ENCODE measurements around the gene NUDT14.

Gene NUDT14

DNA sequence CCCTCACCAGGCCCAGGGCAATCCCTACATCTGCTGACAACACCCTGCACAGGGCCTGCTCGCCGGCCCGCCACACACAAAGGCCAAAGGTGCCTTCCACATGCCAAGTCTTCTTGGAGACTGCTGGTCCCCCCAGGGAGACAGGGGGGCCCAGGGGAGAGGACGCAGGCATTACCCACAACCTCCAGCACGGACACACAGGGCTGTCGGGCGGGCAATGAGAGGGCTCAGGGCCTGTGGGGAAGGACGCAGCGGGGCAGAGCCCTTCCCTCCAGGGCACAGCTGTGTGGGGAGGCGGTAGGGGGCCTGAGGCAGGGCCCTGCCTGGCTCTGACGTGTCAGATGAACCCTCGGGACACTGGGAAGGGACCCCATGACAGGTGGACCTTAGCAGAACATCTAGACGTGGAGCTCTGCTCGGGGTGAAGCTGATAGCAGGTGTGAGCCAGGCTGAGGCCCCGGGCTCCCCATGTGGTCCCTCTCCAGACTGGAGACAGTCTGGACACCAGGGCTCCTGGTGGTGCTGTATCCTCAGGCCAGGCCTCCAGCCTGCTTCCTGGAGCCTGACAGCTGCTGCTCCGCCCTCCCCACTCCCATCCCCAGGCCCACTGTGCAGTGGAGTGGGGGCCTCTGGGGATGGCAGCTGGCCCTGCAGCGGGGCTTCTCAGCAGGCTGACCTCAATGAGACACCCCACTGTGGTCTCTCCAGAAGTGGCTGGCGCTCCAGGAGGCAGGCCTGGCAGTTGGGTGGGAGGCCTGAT lies 31.6 kb upstream of the NUDT14 start:
- in situ Hi-C loops (cut with MboI; ENCODE audit: low sequenced_read_pairs), result no loop called here

DNA sequence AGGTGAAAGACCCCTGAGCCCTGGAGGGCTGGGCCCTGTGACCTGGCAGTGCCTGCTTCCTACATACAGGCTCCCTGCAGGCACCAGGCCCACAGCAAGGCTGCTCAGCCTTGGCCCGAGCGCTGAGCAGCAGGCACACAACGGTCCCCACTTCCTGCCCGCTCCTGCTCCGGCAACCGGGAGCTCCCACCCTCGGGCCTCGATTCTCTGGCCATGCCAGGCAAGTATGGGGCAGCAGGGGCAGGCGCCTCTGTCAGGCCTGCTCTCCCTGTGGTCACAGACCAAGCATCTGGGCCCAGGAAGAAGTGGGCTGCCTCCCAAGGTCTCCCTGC lies 30.6 kb upstream of the NUDT14 start:
- in situ Hi-C loops (cut with MboI; ENCODE audit: low sequenced_read_pairs), result no loop called here

DNA sequence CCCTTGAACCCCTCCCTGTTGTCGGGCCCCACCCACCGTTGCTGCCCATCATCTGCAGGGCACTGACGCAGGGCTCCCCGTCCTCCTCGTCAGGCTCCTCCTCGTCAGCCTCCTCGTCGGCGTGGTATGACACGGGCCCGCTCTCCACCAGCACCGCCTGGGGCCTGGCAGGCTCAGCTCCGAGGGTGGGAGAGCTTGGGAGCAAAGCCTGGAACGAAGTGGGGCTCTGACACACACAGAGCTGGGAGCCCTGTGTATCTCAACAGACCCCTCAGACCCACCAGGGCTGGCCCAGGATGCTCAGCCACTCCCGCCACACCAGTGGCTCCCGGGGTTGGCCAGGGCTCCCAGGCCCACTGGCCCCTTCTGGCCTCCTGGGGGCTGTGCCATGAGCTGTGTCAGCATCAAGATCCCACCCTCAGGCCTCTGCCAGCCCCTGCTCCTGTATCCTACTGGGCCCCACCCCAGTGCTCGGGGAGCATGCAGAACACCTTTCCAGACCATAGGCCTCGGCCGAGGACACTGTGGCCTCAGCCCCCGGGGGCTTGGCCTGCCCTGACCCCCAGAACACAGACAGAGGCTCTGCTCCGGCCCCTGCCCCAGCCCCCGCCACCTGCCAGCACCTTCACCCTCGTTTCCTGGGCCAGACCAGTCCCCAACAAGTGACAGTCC lies 30.1 kb upstream of the NUDT14 start:
- in situ Hi-C loops (cut with MboI; ENCODE audit: low sequenced_read_pairs), result no loop called here

DNA sequence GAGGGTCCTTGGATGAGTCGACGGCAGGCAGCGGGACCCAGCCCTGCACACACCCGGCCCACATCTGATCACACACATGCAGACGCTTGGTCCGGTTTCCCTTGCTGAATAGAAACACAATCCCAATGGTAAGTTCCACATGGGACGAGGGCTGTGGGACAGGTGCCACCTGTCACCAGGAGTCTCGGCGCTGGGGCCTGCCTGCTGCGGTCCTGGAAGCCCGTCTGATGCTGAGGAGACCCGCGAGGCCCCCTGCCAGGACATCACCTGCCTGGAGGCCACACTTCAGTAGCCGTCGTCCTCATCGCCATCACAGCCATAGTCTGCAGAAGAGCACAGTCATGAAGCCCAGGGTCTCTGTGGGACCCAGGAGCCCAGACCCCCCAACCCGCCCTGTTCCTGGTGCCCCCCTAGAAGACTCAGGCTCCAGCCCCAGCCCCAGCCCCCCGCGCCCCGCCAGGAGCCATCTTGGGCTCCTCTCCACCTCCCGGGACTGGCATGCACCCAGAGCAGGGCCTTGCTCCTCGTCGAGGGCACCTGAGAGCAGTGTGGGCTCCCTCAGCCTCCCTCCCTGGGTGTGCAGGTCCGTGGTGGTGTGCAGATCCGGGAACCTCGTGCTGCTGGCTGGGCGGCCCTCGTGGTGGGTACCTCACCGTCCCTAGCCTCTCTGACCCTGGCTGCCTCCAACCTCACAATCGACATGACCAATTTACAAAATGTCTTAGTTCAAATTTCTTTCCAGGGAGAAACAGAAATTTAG lies 29.3 kb upstream of the NUDT14 start:
- in situ Hi-C loops (cut with MboI; ENCODE audit: low sequenced_read_pairs), result no loop called here

DNA sequence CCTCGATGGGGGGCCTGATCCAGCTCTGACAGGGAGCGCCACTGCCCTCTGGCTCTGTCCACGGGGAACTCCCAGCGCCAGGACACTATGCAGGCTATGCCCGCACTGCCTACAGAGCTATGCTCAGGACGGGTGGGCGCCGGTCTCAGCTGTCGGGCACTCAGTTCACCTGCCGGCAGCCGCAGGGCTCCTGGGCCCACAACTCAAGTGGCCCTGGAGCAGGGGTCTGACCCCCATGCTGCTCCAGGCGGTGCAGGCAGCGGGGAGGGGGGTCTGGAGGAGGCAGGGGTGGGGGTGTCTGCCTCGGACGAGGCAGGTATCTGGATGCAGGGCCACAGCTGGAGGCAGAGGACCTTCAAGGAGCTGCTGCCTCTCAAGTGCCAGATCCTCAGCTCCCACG lies 28.5 kb upstream of the NUDT14 start:
- in situ Hi-C loops (cut with MboI; ENCODE audit: low sequenced_read_pairs), result no loop called here

DNA sequence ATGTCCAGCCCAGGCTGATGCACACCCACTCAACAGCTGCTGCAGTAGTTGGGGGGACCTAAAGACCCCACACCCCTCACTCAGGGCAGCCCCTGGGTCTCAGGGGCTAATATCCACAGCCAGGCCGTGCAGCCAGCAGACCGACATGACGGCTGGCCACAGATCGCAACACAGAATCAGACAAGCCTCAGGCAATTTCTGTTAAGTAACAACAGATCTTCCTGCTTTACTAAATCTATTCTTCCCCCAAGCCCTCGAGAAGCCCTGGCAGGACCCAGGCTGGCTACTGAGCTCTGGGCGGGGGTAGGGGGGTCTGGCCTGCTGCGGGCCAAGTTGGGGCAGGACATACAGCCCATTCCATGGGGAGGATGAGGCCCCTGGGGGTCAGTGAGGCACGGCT lies 28.0 kb upstream of the NUDT14 start:
- in situ Hi-C loops (cut with MboI; ENCODE audit: low sequenced_read_pairs), result no loop called here

DNA sequence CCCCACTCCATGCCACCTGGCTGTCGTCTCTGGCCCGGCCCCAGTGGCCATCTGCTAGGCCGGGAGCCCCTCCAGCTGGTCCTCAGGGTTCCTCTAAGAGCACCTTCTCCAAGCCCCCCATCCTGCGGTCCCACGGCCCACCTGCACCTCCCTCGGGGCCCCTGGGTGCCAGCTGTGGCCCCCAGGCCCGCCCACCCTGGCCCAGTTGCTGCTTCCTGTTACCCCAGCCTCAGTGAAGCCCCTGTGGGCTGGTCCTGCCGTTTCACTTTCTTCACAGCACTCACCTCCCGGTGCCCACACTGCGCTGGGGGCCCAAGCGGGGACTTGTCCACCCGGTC lies 27.6 kb upstream of the NUDT14 start:
- in situ Hi-C loops (cut with MboI; ENCODE audit: low sequenced_read_pairs), result no loop called here

DNA sequence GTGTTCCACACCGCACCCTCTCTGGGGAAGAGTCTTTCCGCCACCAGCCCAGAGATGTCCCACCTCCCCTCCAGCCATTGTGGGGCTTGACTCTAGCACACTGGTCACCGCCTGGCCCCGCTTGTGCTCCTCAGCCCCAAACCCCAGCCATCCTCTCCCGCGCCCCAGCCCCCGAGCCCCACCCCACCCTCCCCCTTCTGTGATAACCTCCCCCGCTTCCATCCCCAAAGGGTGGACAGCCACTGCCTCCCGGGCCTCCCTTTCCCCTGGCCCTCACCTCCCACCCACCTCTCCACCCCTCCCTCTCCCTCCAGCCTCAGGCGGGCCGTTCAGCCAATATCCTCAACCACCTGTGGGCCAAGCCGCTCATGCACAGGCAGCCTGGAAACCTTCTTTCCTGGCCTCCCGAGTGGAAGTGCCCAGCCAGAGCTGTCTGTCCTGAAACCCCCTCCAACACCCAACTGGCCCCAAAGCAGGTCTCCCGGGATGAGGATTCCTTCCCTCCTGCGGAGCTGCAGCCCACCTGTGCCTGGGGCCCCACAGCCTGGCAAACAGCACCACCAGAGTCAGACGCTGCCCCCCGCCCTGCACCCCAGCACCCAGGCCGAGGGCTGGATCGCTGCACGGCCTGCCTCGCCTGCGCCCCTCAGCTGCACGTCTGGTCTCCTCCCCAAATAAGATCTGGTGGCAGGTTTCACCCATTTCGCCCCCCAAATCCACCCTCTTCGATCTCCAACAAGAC lies 27.1 kb upstream of the NUDT14 start:
- in situ Hi-C loops (cut with MboI; ENCODE audit: low sequenced_read_pairs), result no loop called here

DNA sequence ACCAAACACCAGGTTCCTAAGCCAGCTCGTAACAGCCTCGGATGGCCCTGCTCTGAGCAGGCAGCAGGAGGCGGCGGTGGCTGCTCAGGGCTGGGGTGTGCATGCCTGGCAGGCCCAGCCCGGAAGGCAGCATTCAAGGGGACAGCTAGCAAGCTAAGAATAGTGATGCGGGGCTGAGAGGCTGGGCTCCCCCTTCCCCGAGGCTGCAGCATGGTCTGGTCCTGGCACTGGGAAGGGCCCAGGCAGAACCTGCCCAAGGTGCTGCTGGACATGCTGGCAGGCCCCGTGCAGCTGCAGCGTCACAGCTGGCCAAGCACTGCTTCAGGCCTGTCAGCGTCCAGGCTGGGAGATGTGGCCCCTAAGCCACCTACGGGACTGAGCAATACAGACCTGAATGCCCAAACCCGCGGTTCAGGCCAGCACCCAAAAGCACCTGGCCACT lies 26.4 kb upstream of the NUDT14 start:
- in situ Hi-C loops (cut with MboI; ENCODE audit: low sequenced_read_pairs), result no loop called here

DNA sequence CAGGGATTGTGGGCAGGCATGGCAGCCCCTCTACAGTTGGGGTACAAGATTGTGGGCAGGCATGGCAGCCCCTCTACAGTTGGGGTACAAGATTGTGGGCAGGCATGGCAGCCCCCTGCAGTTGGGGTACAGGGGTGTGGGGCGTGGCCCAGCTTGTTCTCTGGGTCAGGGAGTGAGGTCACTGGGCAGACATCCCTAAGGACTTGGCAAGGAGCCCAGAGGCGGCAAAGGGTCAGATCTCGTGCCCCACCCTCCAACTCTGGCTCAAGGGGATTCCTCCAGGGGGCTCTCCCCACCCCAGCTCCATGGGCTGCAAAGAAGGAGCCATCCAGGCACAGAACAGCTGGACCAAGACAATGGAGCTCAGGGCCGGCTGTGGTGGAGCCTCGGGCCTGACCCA lies 25.8 kb upstream of the NUDT14 start:
- in situ Hi-C loops (cut with MboI; ENCODE audit: low sequenced_read_pairs), result no loop called here

DNA sequence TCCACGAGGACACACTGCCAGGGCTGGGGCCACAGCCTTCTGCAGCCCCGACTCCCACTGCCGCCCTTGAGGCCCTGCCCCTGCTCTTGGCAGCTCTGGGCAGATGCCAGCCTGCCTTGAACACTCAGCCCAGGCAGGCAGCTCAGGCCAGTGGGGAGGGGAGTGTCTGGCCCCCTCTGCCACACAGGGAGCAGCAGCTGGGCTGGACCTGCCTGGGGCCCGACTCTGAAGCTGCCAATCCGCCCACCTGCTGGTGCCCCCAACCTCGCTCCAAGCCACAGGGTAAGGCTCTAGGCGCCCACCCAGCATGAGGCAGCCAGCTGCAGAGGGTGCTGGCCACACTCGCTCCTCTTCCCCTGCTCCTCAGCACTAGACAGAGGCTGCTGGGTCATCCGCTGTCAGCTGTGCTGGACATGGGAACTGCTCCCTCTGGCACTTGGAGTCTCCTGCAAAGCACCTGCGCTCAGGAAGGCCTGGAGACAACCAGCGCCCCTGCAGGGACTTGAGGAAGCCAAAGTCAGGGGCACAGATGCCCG lies 24.6 kb upstream of the NUDT14 start:
- in situ Hi-C loops (cut with MboI; ENCODE audit: low sequenced_read_pairs), result no loop called here

DNA sequence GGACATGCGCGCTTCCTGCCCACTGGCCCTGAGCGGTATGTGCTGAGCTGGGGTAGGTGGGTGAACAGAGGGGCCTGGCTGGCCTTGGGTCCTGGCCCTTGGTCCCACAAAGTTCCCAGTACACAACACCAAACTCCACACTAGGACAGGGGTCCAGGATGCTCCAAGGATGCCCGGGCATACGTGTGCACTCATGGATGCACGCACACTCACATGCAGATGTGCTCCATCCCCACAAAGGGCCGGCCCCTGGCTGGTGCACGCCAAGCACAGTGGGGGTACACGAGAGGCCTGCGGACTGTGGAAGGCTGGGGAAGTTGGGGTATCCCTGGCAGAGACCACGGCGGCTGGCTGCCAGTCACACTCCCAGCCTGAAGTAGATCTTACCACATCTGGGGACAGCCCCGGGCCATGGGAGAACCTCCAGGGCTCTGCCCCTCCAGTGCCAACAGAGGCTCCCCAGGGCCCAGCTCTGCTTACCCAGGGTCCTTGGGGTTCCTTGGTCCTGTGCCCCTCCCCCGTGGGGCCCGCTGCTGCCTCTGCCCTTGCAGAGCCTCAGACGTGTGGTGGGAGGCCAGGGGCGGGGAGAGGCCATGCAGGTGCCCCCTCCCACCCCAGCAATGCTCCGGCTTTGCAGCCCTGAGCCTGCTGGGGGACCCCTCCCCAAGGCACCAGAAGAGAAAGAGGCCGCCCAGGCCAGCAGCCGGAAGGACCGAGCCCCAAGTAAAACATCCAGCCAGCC lies 24.0 kb upstream of the NUDT14 start:
- in situ Hi-C loops (cut with MboI; ENCODE audit: low sequenced_read_pairs), result no loop called here

DNA sequence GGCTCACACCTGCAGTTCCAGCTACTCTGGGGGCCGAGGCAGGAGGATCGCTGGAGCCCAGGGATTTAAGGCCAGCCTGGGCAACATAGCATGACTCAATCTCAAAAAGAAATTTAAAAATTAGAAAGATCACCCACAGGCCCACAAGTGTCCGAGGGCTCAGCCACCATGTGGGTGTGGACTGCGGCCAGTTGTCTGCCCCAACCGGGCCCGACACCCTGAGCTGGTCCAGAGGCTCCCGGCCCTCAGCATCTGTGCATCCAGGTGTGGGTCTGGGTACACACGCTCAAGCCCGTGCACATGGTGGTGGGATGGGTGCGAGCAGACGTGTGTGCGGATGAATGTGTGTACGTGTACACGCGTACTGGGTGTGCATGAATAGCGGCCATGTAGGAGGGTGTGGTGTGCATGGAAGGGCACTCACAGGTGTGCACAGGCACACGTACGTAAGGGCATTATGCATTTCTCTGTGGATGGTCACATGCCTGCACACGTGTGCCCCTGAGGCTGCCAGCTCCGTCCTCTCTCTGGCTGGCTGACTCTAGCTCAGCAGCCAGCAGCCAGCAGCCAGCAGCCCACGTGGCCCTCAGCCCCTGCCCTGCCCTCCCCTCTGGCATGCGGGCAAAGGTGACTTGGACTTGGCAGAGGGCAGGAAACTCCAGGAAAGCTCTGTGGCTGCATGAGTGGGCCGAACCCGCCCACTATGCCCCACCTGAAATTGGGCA lies 23.3 kb upstream of the NUDT14 start:
- in situ Hi-C loops (cut with MboI; ENCODE audit: low sequenced_read_pairs), result no loop called here

DNA sequence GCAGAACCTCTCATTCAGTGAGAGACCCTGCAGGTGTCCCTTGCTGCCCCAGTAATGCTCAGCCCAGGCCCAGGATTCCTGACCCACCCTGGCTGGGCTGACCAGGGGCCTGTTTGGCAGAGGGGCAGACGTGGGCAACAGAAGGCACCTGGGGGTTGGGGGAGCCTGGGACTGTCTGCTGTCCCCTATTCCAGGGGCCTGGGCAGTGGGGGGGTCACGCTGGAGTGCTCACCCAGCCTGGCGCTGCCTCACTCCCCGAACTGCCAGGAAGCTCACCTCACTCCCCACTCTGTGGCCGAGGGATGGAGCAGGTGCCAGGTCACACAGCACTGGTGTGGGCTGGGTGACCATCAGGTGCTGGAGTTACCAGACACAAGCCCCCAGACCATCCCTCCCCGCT lies 22.6 kb upstream of the NUDT14 start:
- in situ Hi-C loops (cut with MboI; ENCODE audit: low sequenced_read_pairs), result no loop called here

DNA sequence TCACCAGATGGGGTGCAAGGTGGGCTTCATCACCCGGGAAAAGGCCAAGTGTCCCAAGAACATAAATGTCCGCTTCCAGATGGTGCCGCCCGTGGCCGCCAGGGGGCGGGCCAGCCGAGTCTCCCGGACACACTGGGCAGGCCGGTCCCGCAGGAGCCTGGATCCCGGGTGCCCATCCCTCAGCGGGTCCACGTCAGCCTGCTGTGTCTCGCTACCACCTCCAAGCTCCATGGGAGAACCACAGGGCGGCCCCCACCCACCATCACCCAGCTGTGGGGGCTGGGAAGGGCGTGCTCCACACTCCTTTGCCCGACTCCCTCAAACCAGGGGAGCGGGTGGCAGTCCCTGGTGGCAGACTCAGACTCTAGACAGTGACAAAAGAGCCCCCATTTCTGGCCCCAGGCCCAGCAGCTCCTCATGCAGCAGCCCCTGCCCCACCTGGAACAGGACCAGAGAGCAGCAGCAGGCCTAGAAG lies 22.0 kb upstream of the NUDT14 start:
- in situ Hi-C loops (cut with MboI; ENCODE audit: low sequenced_read_pairs), result no loop called here

DNA sequence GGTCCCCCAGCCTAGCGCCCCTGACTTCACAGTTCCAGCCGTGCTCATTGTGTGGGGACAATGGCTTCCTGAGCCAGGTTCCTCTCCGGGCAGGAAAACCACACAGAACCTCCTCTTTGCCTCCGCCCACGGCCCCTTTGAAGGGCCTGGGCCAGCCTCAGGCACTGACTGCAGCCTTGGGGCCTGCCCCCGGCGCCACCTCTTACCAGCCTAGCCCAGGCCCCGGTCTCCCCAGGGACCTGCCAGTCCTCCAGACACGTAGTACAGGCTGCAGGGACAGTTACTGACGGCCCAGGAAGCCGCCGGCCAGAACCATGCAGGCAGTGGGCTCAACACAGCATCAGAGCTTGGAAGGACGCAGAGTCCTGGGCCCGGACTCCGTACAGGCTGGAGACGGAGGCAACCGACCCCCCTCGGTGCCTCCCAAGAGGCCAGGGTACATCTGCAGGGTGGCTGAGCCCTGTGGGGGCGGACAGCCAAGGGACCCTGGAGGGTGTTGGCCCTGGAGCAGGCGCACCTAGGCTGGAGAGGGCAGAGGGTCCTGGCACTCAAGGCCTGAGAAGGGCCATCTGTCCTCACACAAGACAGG lies 20.9 kb upstream of the NUDT14 start:
- in situ Hi-C loops (cut with MboI; ENCODE audit: low sequenced_read_pairs), result no loop called here

DNA sequence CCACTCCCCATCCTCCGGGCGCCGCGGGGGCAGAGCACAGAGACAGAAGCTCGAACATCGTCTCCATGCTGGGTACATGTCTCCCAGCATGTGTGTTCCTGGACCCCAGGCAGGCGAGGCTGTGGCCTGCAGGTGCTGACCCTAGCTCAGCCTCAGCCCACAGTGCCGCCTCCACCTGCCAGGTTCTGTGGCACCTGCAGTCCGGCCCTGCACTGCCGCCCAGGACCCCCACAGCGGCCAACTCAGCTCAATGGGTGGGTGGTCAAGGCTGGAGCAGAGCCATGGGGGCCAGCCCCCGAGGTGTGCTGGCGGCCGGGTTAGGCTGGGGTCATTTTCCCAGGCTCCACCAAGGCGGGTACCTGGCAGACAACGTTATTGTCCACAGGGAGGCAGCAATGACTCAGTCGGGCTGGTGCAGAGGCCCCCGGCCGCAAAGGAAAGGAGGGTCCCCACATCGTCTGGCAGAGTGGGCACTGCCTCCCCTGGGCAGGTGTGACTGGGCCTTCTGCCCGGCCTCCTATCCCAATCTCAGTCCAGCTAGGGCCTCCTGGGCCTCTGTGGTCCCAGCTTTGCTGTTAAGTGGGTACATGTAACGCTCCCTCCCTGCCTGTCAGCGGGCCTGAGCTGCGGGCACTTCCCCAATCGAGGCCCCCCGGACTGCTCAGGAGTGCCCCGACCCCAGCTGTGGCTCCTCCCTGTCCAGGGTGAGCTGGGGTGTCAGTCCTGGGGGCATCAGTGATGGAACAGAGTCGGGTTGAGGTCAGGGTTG lies 20.2 kb upstream of the NUDT14 start:
- in situ Hi-C loops (cut with MboI; ENCODE audit: low sequenced_read_pairs), result no loop called here

DNA sequence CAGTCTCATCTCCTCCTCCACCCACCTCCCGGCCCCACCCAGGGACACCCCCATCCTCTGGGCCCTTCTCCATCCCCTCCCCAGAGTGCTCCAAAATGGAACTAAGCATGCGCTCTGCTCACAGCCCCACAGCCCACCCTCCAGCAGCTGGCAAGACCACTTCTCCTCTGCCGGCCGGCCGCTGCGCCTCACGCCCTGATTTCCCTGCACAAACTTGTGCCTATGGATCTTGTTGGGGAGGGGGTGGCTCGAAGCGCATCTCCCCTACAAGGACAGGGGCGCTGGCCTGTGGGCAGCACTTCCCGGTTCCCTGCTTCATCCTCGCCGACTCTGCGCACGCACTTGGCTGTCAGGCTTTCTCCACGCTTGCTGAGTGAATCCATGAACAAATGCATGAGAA lies 19.5 kb upstream of the NUDT14 start:
- in situ Hi-C loops (cut with MboI; ENCODE audit: low sequenced_read_pairs), result no loop called here

DNA sequence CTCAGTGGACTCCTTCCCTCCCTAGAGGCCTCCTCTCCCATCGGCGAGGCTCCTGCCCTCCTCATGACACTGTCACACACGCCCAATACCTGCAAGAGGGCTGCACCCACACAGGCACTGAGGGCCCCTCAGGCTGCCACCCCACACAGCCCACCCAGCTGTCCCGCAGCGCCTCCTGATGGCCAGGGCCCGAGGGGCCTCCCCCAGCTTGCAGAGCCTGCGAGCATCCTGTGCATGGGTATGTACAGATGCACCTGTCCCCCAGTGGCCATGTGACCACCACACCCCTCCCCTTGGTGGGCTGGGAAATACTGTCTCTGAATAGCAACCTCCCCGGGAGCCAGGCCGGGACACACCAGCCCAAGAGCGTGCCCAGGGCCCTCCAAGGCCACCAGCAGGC lies 19.0 kb upstream of the NUDT14 start:
- in situ Hi-C loops (cut with MboI; ENCODE audit: low sequenced_read_pairs), result no loop called here

Measured in hTERT RPE-1 (cell line).